C4-2B (cell line): ENCODE results near the gene TRANK1.

Experiments
- H3K27ac ChIP-seq: fragments of 450-650 bp; 2 replicates; pipeline ENCODE4 v1.5.1; 2017
- CTCF ChIP-seq: fragments of 450-650 bp; conservative IDR thresholded peaks from 2 replicates; pipeline ENCODE4 v1.5.1; 2017; ENCODE audit warnings: mild to moderate bottlenecking
- ZFX ChIP-seq: fragments of 450-650 bp; IDR thresholded peaks from 2 replicates; pipeline ENCODE4 v1.6.1; 2017

TRANK1 gene

GRCh38 chr3:36944641-36945270, at the start of gene TRANK1:
TSS of gene TRANK1 (minus strand) at chr3:36945054. CDS start at chr3:36944809, 245 bp downstream.
- TF ChIP-seq ZFX (no peak), CTCF (no peak)
- no peak within 1 kb of the TSS for H3K27ac ChIP-seq

- H3K27ac ChIP-seq = peak within 1 kb of the TSS; percentile 83
- TF ChIP-seq CTCF (no peak), ZFX (peak; percentile 60)
These were observed 48.8 kb upstream of the TRANK1 start, which contains the start of gene MLH1 for GRCh38 chr3:36993326-36994283. TSS of gene MLH1 (plus strand) at chr3:36993518. CDS start at chr3:36993548, 30 bp downstream.

- H3K27ac ChIP-seq = peak within 1 kb of the TSS; percentile 83
These were observed 48.0 kb upstream of the TRANK1 start, which contains the start of gene EPM2AIP1 for GRCh38 chr3:36992806-36993325. TSS of gene EPM2AIP1 (minus strand) at chr3:36993131. CDS start at chr3:36993077, 54 bp downstream.

GRCh38 chr3:36991923-36992805, 47.3 kb upstream of the TRANK1 start:
- peak overlapping the region; percentile 83 for H3K27ac ChIP-seq
- TF ChIP-seq ZFX (no peak), CTCF (no peak)

More at GRCh38 chr3:36992806-36993325, 48.0 kb upstream of the TRANK1 start, which contains the start of gene EPM2AIP1:
- peak; percentile 88 for TF ChIP-seq ZFX
- TF ChIP-seq CTCF = peak; percentile 26

- no peak for TF ChIP-seq CTCF
- TF ChIP-seq ZFX = no peak
- no peak overlapping the region for H3K27ac ChIP-seq
These were observed 46.3 kb upstream of the TRANK1 start for GRCh38 chr3:36991147-36991546.

GRCh38 chr3:36989568-36989967, 44.7 kb upstream of the TRANK1 start:
- TF ChIP-seq ZFX (no peak), CTCF (no peak)
- no peak overlapping the region for H3K27ac ChIP-seq
